ENCODE data around the gene NECAB3.

The NECAB3 gene

DNA sequence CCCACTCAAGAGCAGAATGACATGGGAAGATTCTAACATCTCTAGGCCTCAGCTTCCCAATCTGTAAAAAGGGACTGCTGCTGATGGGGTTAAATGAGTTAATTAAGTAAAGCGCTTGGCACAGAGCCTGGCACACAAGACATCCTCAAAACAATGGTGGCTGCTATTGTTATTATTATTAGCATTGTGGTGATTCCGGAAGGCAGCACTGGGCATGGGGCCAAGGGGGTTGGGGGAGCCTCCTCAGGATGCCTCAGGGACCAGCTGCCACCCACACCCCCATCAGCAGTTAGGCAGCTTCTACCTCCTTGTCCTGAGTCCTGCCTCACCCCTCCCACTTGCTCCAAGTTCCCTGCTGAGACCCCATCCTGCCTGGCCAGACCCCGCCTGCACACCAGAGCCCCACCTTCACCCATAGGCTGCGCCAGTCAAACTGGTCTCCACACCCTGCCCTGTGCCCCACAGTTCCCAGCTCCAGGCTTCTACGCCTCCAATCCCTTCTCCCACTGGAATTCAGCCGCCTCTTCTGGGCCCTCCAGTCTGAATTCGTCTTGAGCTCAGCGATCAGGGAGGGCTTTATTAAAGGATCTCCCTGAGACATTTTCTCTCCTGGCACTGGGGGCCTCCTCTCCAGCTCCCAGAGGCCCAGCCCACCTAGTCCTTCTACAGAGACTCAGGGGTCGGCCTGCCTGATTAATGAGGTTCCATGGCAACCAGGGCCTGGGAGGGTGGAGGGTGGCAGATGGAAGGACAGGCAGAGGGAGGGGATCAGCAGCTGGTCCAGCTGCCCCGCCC lies 10.5 kb upstream of the NECAB3 start:
- Histone ChIP-seq H3K9ac (ENCODE audit: low read length) (peak overlapping the region; percentile 82), H3K27me3 (ENCODE audit: control insufficient read depth, insufficient read depth, low read length) (no peaks in the 10 kb centered on the region), H3K4me1 (ENCODE audit: control insufficient read depth, low read depth, low read length) (peaks cover 13% of the 10 kb centered on the region), H3K27ac (ENCODE audit: low read length) (no peak overlapping the region), H3K36me3 (ENCODE audit: control insufficient read depth, low read depth, low read length) (peaks cover 17% of the 10 kb centered on the region), H3K4me3 (ENCODE audit: low read length) (peak overlapping the region; percentile 70), H3K9me3 (ENCODE audit: control insufficient read depth, low read depth, low read length) (no peaks in the 10 kb centered on the region)

DNA sequence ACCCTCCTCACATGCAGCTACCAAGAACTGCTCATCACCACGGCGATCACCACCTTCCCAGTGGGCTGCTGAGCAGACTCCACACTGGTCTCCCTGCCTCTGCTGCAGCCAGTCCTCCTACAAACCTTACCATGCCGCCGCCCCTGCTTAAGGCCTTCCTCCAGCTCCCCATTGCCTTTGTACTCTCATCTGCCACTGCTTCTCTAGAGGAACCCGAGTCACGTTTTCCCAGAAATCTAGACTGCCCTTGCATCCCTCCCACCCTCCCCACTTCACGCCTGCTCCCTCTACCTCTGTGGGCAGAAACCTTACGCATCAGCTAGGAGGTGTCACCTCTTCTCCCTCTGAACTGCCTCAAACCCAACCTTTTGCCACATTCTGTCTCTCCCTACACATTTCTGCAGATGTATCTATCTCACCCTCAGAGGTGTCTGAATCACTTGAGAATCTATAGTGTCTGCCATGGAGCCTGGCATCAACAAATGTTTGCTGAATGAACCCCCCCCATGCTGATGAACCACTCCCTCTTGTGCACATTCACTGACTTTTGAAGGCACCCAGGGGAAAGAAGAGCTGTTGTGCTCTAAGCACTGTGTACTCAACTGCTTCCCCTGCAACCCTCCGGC lies 7.6 kb upstream of the NECAB3 start:
- Histone ChIP-seq H3K9me3 (ENCODE audit: control insufficient read depth, low read depth, low read length) (no peaks in the 10 kb centered on the region), H3K36me3 (ENCODE audit: control insufficient read depth, low read depth, low read length) (peaks cover 38% of the 10 kb centered on the region), H3K27me3 (ENCODE audit: control insufficient read depth, insufficient read depth, low read length) (no peaks in the 10 kb centered on the region), H3K27ac (ENCODE audit: low read length) (no peak overlapping the region), H3K4me3 (ENCODE audit: low read length) (no peak overlapping the region), H3K4me1 (ENCODE audit: control insufficient read depth, low read depth, low read length) (peaks cover 11% of the 10 kb centered on the region), H3K9ac (ENCODE audit: low read length) (no peak overlapping the region)

DNA sequence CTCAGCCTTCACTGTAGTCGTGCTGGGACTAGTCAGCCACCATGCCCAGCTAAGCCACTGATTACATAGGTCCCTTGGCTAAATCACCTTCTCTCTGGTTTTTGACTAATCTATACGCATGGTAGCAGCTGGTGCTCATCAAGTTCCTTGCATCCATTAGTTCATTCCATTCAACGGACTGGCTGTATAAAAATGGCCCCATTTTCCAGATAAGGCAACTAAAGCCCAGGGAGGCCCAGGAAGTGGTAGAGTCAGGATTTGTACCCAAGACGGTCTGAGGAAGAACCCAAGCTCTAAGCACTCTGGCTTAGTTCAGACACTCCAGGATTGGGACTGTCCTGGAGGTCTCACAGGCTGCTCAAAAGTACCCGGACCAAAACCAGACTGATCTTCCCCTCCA lies 7.1 kb upstream of the NECAB3 start:
- Histone ChIP-seq H3K27ac (ENCODE audit: low read length) (no peak overlapping the region), H3K4me3 (ENCODE audit: low read length) (no peak overlapping the region), H3K36me3 (ENCODE audit: control insufficient read depth, low read depth, low read length) (peaks cover 42% of the 10 kb centered on the region), H3K4me1 (ENCODE audit: control insufficient read depth, low read depth, low read length) (peaks cover 8% of the 10 kb centered on the region), H3K9ac (ENCODE audit: low read length) (no peak overlapping the region), H3K27me3 (ENCODE audit: control insufficient read depth, insufficient read depth, low read length) (no peaks in the 10 kb centered on the region), H3K9me3 (ENCODE audit: control insufficient read depth, low read depth, low read length) (no peaks in the 10 kb centered on the region)

DNA sequence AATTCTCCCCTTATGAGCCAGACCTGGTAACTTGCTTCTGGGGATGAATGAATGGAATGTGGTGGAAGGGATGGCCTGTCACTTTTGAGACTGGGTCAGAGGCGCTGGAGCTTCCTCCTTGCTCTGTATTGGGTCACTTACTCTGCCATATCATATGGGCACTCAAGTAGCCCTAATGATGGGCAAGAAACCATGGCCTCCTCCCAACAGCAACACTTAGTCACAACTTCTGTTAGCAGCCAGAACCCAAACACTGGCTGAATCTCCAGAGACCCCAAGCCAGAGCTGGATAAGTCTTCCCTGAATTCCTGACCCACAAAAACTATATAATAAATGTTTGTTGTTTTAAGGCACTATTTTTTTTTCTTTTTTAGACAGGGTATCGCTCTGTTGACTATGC lies 6.5 kb upstream of the NECAB3 start:
- H3K36me3 ChIP-seq (ENCODE audit: control insufficient read depth, low read depth, low read length) = peaks cover 45% of the 10 kb centered on the region
- no peaks in the 10 kb centered on the region for H3K9me3 ChIP-seq (ENCODE audit: control insufficient read depth, low read depth, low read length)
- no peak overlapping the region for H3K9ac ChIP-seq (ENCODE audit: low read length)
- peaks cover 8% of the 10 kb centered on the region for H3K4me1 ChIP-seq (ENCODE audit: control insufficient read depth, low read depth, low read length)
- H3K4me3 ChIP-seq (ENCODE audit: low read length) = no peak overlapping the region
- H3K27me3 ChIP-seq (ENCODE audit: control insufficient read depth, insufficient read depth, low read length) = no peaks in the 10 kb centered on the region
- H3K27ac ChIP-seq (ENCODE audit: low read length) = no peak overlapping the region

DNA sequence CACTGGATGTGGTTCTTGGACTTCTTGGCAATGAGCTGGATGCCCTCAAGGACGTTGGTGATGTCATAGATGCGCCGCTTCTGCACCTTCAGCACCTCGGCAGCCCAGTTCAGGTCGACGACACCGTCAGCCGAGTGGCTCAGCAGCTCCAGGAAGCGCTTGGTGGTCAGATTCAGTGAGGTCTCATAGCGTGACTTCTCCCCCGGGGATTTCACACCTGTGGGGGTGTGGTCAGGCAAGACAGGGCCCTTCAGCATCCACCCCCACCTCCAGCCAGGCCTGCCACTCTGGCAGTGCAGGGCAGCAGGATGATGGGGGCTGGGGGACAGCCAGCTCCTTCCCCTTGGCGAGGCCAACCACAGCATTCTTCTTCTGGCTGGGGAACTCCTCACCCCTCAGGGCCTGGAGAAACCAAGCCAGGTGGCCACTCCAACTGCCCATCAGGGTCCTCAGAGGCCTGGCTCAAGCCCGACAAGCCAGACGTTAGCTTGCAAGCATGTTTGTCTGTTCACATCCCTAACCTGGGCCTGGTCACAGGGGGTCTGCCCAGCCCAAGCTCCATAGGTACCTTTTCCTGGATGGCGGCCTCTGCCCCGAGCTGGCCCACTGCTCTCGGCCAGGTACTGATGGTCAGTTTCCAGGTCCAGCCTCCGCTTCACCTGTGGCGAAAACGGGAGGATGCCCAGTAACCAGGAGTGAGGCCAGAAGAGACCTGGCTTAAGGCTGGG lies 5.7 kb upstream of the NECAB3 start:
- peaks cover 11% of the 10 kb centered on the region for H3K4me1 ChIP-seq (ENCODE audit: control insufficient read depth, low read depth, low read length)
- peaks cover 45% of the 10 kb centered on the region for H3K36me3 ChIP-seq (ENCODE audit: control insufficient read depth, low read depth, low read length)
- H3K27me3 ChIP-seq (ENCODE audit: control insufficient read depth, insufficient read depth, low read length) = no peaks in the 10 kb centered on the region
- H3K4me3 ChIP-seq (ENCODE audit: low read length) = no peak overlapping the region
- no peaks in the 10 kb centered on the region for H3K9me3 ChIP-seq (ENCODE audit: control insufficient read depth, low read depth, low read length)
- no peak overlapping the region for H3K9ac ChIP-seq (ENCODE audit: low read length)
- H3K27ac ChIP-seq (ENCODE audit: low read length) = no peak overlapping the region

DNA sequence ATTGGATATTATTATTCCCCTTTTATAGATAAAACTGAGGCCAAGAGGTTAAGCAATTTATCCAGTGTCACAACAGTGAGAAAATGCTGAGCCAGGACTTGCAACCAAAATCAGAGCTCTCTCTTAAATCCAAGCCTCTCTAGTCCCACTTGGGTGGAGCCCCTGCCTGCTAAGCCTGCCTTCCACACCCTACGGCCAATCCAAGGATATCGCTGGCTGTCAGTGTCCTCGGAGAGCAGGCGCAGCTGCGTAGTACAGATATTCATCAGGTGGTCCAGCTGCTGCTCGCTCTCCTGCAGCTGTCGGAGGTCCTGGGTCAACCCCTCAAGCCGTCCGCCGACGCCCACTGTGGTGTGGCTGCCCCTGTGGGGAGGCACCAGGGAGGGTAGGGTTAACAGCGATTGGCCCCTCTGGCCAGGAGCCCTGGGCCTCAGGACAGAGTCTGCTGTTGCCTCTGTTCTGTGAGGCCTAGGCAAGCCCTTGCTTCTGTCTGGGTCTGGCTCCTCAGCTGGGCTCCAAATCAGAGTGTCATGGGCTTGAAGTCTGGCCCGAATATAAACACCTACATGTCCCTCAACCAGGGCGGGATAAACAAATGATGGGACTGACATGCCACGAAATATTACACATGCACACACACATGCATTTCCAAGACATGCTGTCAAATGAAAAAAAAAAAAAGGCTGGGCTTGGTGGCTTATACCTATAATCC lies 3.9 kb upstream of the NECAB3 start:
- H3K4me3 ChIP-seq (ENCODE audit: low read length) = no peak overlapping the region
- H3K9me3 ChIP-seq (ENCODE audit: control insufficient read depth, low read depth, low read length) = no peaks in the 10 kb centered on the region
- peaks cover 13% of the 10 kb centered on the region for H3K4me1 ChIP-seq (ENCODE audit: control insufficient read depth, low read depth, low read length)
- no peak overlapping the region for H3K27ac ChIP-seq (ENCODE audit: low read length)
- H3K27me3 ChIP-seq (ENCODE audit: control insufficient read depth, insufficient read depth, low read length) = no peaks in the 10 kb centered on the region
- H3K36me3 ChIP-seq (ENCODE audit: control insufficient read depth, low read depth, low read length) = peaks cover 38% of the 10 kb centered on the region
- no peak overlapping the region for H3K9ac ChIP-seq (ENCODE audit: low read length)

DNA sequence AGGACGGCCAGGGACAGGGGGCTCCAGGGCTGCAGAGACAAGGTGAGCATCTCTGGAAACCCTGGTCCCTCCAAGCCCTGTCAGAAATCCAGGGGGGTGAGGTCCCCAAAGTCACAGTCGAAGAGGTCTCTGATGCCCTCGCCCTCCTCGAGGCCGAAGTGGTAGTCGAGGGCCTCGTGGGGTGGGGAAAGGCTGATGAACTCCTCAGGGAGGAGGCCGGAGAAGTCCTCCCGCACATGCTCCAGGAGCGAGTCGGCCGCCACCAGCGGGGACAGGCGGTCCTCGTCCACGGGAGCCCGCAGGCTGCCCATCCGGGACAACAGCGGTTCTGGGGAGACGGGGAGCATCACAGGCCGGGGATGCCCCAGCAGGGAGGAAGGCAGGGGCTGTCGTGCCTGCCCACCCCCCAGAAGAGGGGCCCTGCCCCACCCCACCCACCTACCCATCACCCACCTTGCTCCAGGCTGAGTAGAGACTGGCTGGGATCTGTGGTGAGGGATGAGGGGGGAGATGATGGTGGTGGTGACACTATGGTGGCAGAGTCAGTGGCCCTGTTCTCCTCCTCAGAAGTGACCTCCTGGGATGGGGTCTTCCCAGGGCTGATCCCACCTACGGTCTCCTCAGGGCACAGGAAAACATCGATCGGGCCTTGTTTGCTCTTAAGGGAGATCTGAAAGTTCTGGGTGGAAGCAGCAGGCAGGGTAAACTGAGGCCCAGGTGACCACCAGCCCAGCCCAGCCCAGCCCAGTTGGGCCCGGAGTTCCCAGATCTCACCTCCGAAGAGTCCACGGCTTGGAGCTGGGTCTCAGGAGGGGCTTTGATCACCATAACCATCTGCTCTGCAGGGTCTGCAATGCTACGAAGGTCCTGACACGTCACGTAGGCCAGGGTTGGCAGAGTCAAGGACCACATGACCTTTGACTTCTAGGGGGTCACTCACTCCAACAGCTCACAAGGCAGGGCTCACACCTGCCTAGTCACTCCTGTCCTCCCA lies 2.7 kb upstream of the NECAB3 start:
- Histone ChIP-seq H3K36me3 (ENCODE audit: control insufficient read depth, low read depth, low read length) (peaks cover 38% of the 10 kb centered on the region), H3K9ac (ENCODE audit: low read length) (no peak overlapping the region), H3K27me3 (ENCODE audit: control insufficient read depth, insufficient read depth, low read length) (no peaks in the 10 kb centered on the region), H3K4me1 (ENCODE audit: control insufficient read depth, low read depth, low read length) (peaks cover 17% of the 10 kb centered on the region), H3K9me3 (ENCODE audit: control insufficient read depth, low read depth, low read length) (no peaks in the 10 kb centered on the region), H3K4me3 (ENCODE audit: low read length) (no peak overlapping the region), H3K27ac (ENCODE audit: low read length) (no peak overlapping the region)

DNA sequence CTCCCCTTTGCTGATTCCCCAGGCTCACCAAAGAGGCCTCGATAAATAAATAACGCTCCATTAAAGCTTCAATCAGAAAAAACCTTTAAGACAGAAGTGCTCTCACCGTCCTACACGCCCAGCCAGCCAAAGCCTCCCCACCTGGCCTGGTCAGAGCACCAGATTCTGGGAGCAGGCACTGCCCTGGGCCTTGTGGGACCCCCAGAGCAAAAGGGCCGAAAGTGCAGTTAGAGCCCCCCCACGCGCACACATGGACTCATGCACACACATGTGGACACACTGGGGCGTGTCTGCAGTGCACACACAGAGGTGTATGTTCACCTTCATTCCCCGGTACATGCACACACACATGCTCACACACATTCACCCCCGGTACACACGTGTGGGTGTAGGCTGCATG lies 1.9 kb upstream of the NECAB3 start:
- Histone ChIP-seq H3K4me3 (ENCODE audit: low read length) (no peak overlapping the region), H3K36me3 (ENCODE audit: control insufficient read depth, low read depth, low read length) (peaks cover 38% of the 10 kb centered on the region), H3K9me3 (ENCODE audit: control insufficient read depth, low read depth, low read length) (no peaks in the 10 kb centered on the region), H3K4me1 (ENCODE audit: control insufficient read depth, low read depth, low read length) (peaks cover 17% of the 10 kb centered on the region), H3K27ac (ENCODE audit: low read length) (no peak overlapping the region), H3K27me3 (ENCODE audit: control insufficient read depth, insufficient read depth, low read length) (no peaks in the 10 kb centered on the region), H3K9ac (ENCODE audit: low read length) (no peak overlapping the region)

DNA sequence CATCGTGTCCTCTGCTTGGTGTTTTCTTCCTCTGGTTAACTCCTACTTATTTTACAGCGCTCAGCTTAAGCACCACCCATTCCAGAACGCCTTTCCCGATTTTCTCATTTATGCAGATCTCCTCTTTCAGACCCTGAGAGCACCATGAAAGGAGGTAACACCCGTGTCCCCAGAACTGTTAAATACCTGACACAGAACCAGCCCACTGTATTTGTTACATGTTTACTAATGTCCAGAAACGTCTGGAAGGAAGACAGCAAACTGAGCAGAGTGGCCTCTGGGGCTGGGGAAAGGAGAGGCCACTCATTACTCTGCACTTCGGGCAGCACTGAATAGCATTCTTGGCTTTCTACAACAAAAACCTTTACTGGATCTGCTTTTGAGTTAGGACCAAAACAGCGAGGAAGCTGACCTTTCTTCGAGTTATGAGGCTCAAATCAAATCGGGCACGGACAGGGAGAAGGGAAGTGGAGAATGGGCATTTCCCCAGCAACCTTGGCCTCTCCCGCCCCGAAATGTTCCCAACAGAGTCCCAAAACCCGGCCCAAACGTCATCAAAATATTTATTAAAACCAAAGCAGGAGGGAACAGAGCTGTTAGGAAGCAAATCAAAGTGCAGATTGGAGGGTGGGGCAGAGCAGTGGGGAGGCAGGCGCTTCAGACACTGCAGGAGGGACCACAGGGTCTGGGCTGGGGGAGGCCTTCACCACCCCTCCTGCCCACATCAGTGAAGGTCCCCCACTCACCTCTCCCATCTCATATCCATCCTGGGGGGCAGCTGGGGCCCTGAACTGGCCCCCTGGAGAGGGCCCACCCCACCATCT lies 1.1 kb upstream of the NECAB3 start:
- peaks cover 34% of the 10 kb centered on the region for H3K36me3 ChIP-seq (ENCODE audit: control insufficient read depth, low read depth, low read length)
- no peaks in the 10 kb centered on the region for H3K27me3 ChIP-seq (ENCODE audit: control insufficient read depth, insufficient read depth, low read length)
- H3K9me3 ChIP-seq (ENCODE audit: control insufficient read depth, low read depth, low read length) = no peaks in the 10 kb centered on the region
- no peak overlapping the region for H3K27ac ChIP-seq (ENCODE audit: low read length)
- H3K4me1 ChIP-seq (ENCODE audit: control insufficient read depth, low read depth, low read length) = peaks cover 17% of the 10 kb centered on the region
- no peak overlapping the region for H3K9ac ChIP-seq (ENCODE audit: low read length)
- peak overlapping the region; percentile 73 for H3K4me3 ChIP-seq (ENCODE audit: low read length)

Data from iPS-18a (cell line).